H1 (cell line): ENCODE measurements around the gene PIK3R1. TPM values are rescaled to one million over a fixed set of nuclear protein-coding genes. Genes with fewer than 3 reads are reported as not detected.

Experiments used
- CTCF ChIA-PET: fragments of 300-600 bp; sonication (Branson Sonifier 250); formaldehyde crosslinking; loops from one replicate; lab custom pipeline; 2021; ENCODE audit not compliant: partially characterized antibody; lab: Charles Lee
- POLR2A ChIA-PET: fragments of 300-600 bp; sonication (Branson Sonifier 250); formaldehyde crosslinking; loops from one replicate; lab custom pipeline; 2021; ENCODE audit warnings: inconsistent platforms; ENCODE audit not compliant: partially characterized antibody; lab: Charles Lee
- DNase-seq, 2 experiments: peaks; one replicate each; pipeline versions ENCODE4 v3.0.0 to v3.0.0-alpha.2; 2010 to 2022; ENCODE audit warnings: low spot score in 2 of 2, low read depth in 1 of 2, mixed read lengths in 1 of 2
- FAIRE-seq: peaks from 2 replicates; lab custom pipeline; 2011; peaks lifted over from hg19 to GRCh38; lab: Jason Lieb, UNC
- H2AFZ ChIP-seq: 2 replicates; pipeline ENCODE4 v1.8.1; 2012; ENCODE audit warnings: low read length, inconsistent platforms
- H2AK5ac ChIP-seq: 2 replicates; pipeline ENCODE4 v1.6.1; 2013; ENCODE audit warnings: low read depth, low read length
- H2BK120ac ChIP-seq: replicated peaks from 2 replicates; pipeline ENCODE3; 2013; ENCODE audit warnings: low read depth, low read length, inconsistent platforms
- H2BK12ac ChIP-seq: 2 replicates; pipeline ENCODE4 v1.6.1; 2013; ENCODE audit warnings: low read depth, low read length
- H2BK15ac ChIP-seq: 2 replicates; pipeline ENCODE4 v1.6.1; 2013; ENCODE audit warnings: low read length
- H2BK20ac ChIP-seq: 2 replicates; pipeline ENCODE4 v1.6.1; 2013; ENCODE audit warnings: low read length
- H2BK5ac ChIP-seq: 2 replicates; pipeline ENCODE4 v1.6.1; 2013; ENCODE audit warnings: low read depth, low read length
- H3K14ac ChIP-seq: 2 replicates; pipeline ENCODE4 v1.6.1; 2013; ENCODE audit warnings: inconsistent platforms; ENCODE audit not compliant: insufficient read length
- H3K18ac ChIP-seq: 2 replicates; pipeline ENCODE4 v1.6.1; 2013; ENCODE audit warnings: low read length; ENCODE audit errors: extremely low read depth
- H3K23ac ChIP-seq: 2 replicates; pipeline ENCODE4 v1.6.1; 2013; ENCODE audit warnings: inconsistent platforms; ENCODE audit not compliant: insufficient read length
- H3K23me2 ChIP-seq: 2 replicates; pipeline ENCODE4 v1.6.1; 2013; ENCODE audit warnings: low read depth, low read length
- H3K27ac ChIP-seq: 2 replicates; pipeline ENCODE4 v1.6.1; 2011; ENCODE audit warnings: low read depth, low read length, inconsistent platforms
- H3K27me3 ChIP-seq, 4 experiments: replicated peaks in 1 of 4; 1 replicate in 1 of 4; 2 replicates in 3 of 4; pipeline versions ENCODE4 v1.6.1 to v1.8.1; 2011 to 2013; ENCODE audit warnings: low read length in 3 of 4, mild to moderate bottlenecking in 3 of 4, inconsistent platforms in 2 of 4, mixed read lengths in 2 of 4, moderate library complexity in 1 of 4; ENCODE audit not compliant: control insufficient read depth in 3 of 4, insufficient read depth in 3 of 4; ENCODE audit errors: extremely low read depth in 1 of 4
- H3K36me3 ChIP-seq, 4 experiments: 2 replicates each; pipeline versions ENCODE4 v1.6.1 to v1.8.1; 2011 to 2013; ENCODE audit warnings: mild to moderate bottlenecking in 4 of 4, low read length in 3 of 4, moderate library complexity in 2 of 4, control low read depth in 1 of 4, inconsistent platforms in 1 of 4; ENCODE audit not compliant: insufficient read depth in 4 of 4, control insufficient read depth in 2 of 4
- H3K4ac ChIP-seq: replicated peaks from 2 replicates; pipeline ENCODE3; 2013; ENCODE audit warnings: low read length, low read depth, mixed read lengths, inconsistent platforms; ENCODE audit not compliant: insufficient read length
- H3K4me1 ChIP-seq, 4 experiments: replicated peaks in 1 of 4; 1 replicate in 1 of 4; 2 replicates in 3 of 4; pipeline versions ENCODE4 v1.6.1 to v1.8.1; 2011 to 2013; ENCODE audit warnings: low read length in 3 of 4, inconsistent platforms in 2 of 4, mixed read lengths in 1 of 4; ENCODE audit not compliant: insufficient read depth in 4 of 4, control insufficient read depth in 3 of 4
- H3K4me2 ChIP-seq, 2 experiments: 2 replicates each; pipeline versions ENCODE4 v1.6.1 to v1.8.1; 2011 to 2013; ENCODE audit warnings: low read depth in 2 of 2, low read length in 2 of 2, control low read depth in 1 of 2, inconsistent platforms in 1 of 2, mild to moderate bottlenecking in 1 of 2; ENCODE audit not compliant: insufficient read depth in 1 of 2
- H3K4me3 ChIP-seq, 4 experiments: fragments of 200-600, 300-600 bp in 1 of 4; sonication (generic), shearing (Covaris generic), sonication (Bioruptor Twin) in 1 of 4; 2 replicates each; pipeline versions ENCODE4 v1.5.1 to v1.8.1; 2011 to 2016; ENCODE audit warnings: low read length in 4 of 4, low read depth in 3 of 4, control low read depth in 2 of 4, inconsistent platforms in 2 of 4, mild to moderate bottlenecking in 2 of 4, mixed read lengths in 1 of 4, moderate library complexity in 1 of 4; ENCODE audit not compliant: insufficient read depth in 2 of 4; ENCODE audit errors: extremely low read depth in 1 of 4
- H3K56ac ChIP-seq: replicated peaks from 2 replicates; pipeline ENCODE3; 2013; ENCODE audit warnings: low read depth, mild to moderate bottlenecking, mixed read lengths, low read length, inconsistent platforms; ENCODE audit not compliant: insufficient read length
- H3K79me1 ChIP-seq: 2 replicates; pipeline ENCODE4 v1.6.1; 2013; ENCODE audit warnings: low read depth, low read length, control low read depth
- H3K79me2 ChIP-seq, 2 experiments: 2 replicates each; pipeline versions ENCODE4 v1.6.1 to v1.8.1; 2012 to 2013; ENCODE audit warnings: low read length in 2 of 2, mild to moderate bottlenecking in 2 of 2, inconsistent platforms in 1 of 2; ENCODE audit not compliant: insufficient read depth in 2 of 2, control insufficient read depth in 1 of 2
- H3K9ac ChIP-seq, 4 experiments: replicated peaks in 1 of 4; 1 replicate in 1 of 4; 2 replicates in 3 of 4; pipeline versions ENCODE4 v1.6.1 to v1.8.1; 2011 to 2013; ENCODE audit warnings: low read depth in 3 of 4, low read length in 3 of 4, control low read depth in 2 of 4, mild to moderate bottlenecking in 2 of 4, moderate library complexity in 2 of 4, inconsistent platforms in 1 of 4; ENCODE audit errors: extremely low read depth in 1 of 4
- H3K9me3 ChIP-seq, 2 experiments: 2 replicates each; pipeline versions ENCODE4 v1.6.1 to v1.8.1; 2012 to 2013; ENCODE audit warnings: mild to moderate bottlenecking in 2 of 2, moderate library complexity in 2 of 2, control low read depth in 1 of 2, inconsistent platforms in 1 of 2, low read depth in 1 of 2, low read length in 1 of 2, mixed read lengths in 1 of 2; ENCODE audit not compliant: insufficient read depth in 2 of 2
- H4K20me1 ChIP-seq, 2 experiments: replicated peaks in 1 of 2; 2 replicates each; pipeline versions ENCODE3 to v1.8.1; 2011 to 2013; ENCODE audit warnings: inconsistent platforms in 2 of 2, low read length in 2 of 2, mild to moderate bottlenecking in 1 of 2; ENCODE audit not compliant: insufficient read depth in 2 of 2, control insufficient read depth in 1 of 2
- H4K5ac ChIP-seq: 2 replicates; pipeline ENCODE4 v1.6.1; 2013; ENCODE audit warnings: low read length, low read depth, mixed read lengths, inconsistent platforms; ENCODE audit not compliant: insufficient read length
- H4K8ac ChIP-seq: 2 replicates; pipeline ENCODE4 v1.8.0; 2013; ENCODE audit warnings: mild to moderate bottlenecking, moderate library complexity, low read length, inconsistent platforms; ENCODE audit not compliant: insufficient read depth; ENCODE audit errors: extremely low read depth
- H4K91ac ChIP-seq: replicated peaks from 2 replicates; pipeline ENCODE3; 2013; ENCODE audit warnings: low read length, mixed read lengths, inconsistent platforms; ENCODE audit not compliant: insufficient read length
- BACH1 ChIP-seq: IDR thresholded peaks from 2 replicates; pipeline ENCODE4 v1.6.1; 2012; ENCODE audit warnings: low read length, improper control_type of control experiment
- CTBP2 ChIP-seq: IDR thresholded peaks from 2 replicates; pipeline ENCODE4 v1.7.0; 2011; ENCODE audit warnings: borderline replicate concordance, mild to moderate bottlenecking, moderate library complexity, mixed read lengths, low read length; ENCODE audit not compliant: insufficient read depth, insufficient read length
- GTF2F1 ChIP-seq: IDR thresholded peaks from 2 replicates; pipeline ENCODE4 v1.6.1; 2012; ENCODE audit warnings: low read depth, low read length, improper control_type of control experiment, borderline replicate concordance
- KDM4A ChIP-seq: IDR thresholded peaks from one replicate; pipeline ENCODE4 v1.7.1; 2012; ENCODE audit warnings: low read depth, mild to moderate bottlenecking, moderate library complexity, low read length, inconsistent platforms; ENCODE audit not compliant: severe bottlenecking
- MAFK ChIP-seq: IDR thresholded peaks from 2 replicates; pipeline ENCODE4 v1.6.1; 2012; ENCODE audit warnings: low read depth, mild to moderate bottlenecking, improper control_type of control experiment, low read length
- NANOG ChIP-seq: IDR thresholded peaks from 2 replicates; pipeline ENCODE4 v1.6.1; 2011; ENCODE audit warnings: low read length, low read depth, mild to moderate bottlenecking, inconsistent platforms; ENCODE audit not compliant: insufficient read depth, poor library complexity, severe bottlenecking
- POU5F1 ChIP-seq: IDR thresholded peaks from 2 replicates; pipeline ENCODE4 v1.6.1; 2011; ENCODE audit warnings: low read depth, mild to moderate bottlenecking, low read length, moderate library complexity
- RFX5 ChIP-seq: IDR thresholded peaks from 2 replicates; pipeline ENCODE4 v1.6.1; 2011; ENCODE audit warnings: low read depth, low read length, improper control_type of control experiment, borderline replicate concordance
- RNF2 ChIP-seq: fragments of 200-900, 300-1000 bp; sonication (generic); IDR thresholded peaks from 2 replicates; pipeline ENCODE4 v1.7.1; 2016; ENCODE audit warnings: borderline replicate concordance, low read depth, mild to moderate bottlenecking, antibody characterized with exemption, low read length; ENCODE audit not compliant: poor library complexity, severe bottlenecking; ENCODE audit errors: missing control alignments
- SAP30 ChIP-seq: fragments of 300-600 bp; sonication (generic); IDR thresholded peaks from 2 replicates; pipeline ENCODE4 v1.7.1; 2012; ENCODE audit warnings: low read length, moderate library complexity, mild to moderate bottlenecking, inconsistent platforms; ENCODE audit not compliant: insufficient read depth, insufficient replicate concordance
- SP2 ChIP-seq: IDR thresholded peaks from 2 replicates; pipeline ENCODE4 v1.6.1; 2012; ENCODE audit warnings: mild to moderate bottlenecking, low read length, inconsistent platforms
- SRF ChIP-seq: IDR thresholded peaks from 2 replicates; pipeline ENCODE4 v1.6.1; 2011; ENCODE audit warnings: mild to moderate bottlenecking, low read depth, low read length, moderate library complexity
- TAF1 ChIP-seq: IDR thresholded peaks from 2 replicates; pipeline ENCODE4 v1.6.1; 2011; ENCODE audit warnings: mild to moderate bottlenecking, low read depth, low read length
- polyA plus RNA-seq, 7 experiments: library from polyadenylated mRNA; depleted of rRNA in 3 of 7; stranded (reverse) in 5 of 7; unstranded in 2 of 7; fragments of >200 nt in 5 of 7; fragments of 200-250 nt in 2 of 7; gene quantifications; 1 replicate in 5 of 7; 2 replicates in 1 of 7; 4 replicates in 1 of 7; pipeline versions ENCODE4 v1.2.1 to v1.2.3, GENCODE V29; 2011 to 2013; ENCODE audit warnings: missing spikeins in 2 of 7, mixed read lengths in 2 of 7
- total RNA-seq: library from RNA; stranded (reverse); fragmentation: NEBNext Ultra II Directional; extraction: Animal tissue kit (Norgen Biotek cat#: 25700); gene quantifications from 2 replicates; pipeline ENCODE4 v1.2.1, GENCODE V29; 2021

Gene PIK3R1
- total and polyA plus RNA-seq, 2 of the 8 experiments (the other 6 are each of a cell fraction or from before 2014, with no cell fraction given), result 2.3 to 13.7 TPM

DNA sequence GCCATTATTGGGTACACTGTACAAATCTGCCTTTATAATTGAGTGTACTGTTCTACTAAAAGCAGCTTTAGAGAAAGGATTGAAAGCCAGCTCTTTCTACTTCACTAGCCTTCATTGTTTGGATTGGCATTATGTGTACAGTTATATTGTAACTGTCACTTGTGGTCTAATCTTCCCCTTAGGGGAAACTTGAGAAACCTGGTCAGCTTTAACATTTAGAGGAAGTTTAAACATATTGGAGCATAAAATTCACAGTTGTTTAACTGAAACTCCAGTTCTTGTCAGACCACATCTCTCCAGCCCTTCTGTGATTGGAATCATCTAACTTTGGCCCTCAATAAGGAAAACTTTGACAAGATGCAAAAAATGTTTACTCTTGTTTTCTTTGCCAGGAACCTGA lies 24.6 kb downstream of the PIK3R1 start:
- H3K9me3 ChIP-seq, result no peaks in the 10 kb centered on the region; a peak in 1 of 4 replicates
- H3K4me3 ChIP-seq, result no peak overlapping the region
- no peak overlapping the region for H4K8ac ChIP-seq
- no peak overlapping the region for H3K9ac ChIP-seq
- H3K56ac ChIP-seq, result no peak overlapping the region
- H3K14ac ChIP-seq, result no peak overlapping the region
- CTCF ChIA-PET, result no interaction called here
- H2AFZ ChIP-seq, result no peak overlapping the region
- H4K20me1 ChIP-seq, result no peaks in the 10 kb centered on the region
- no peak for TF ChIP-seq TAF1
- no peak for TF ChIP-seq RNF2
- TF ChIP-seq MAFK, result no peak
- TF ChIP-seq GTF2F1, result no peak
- TF ChIP-seq KDM4A, result no peak
- TF ChIP-seq NANOG, result no peak
- TF ChIP-seq SAP30, result no peak
- no peak for TF ChIP-seq BACH1
- TF ChIP-seq SP2, result no peak
- TF ChIP-seq CTBP2, result no peak
- TF ChIP-seq SRF, result no peak
- TF ChIP-seq POU5F1, result no peak
- no peak for TF ChIP-seq RFX5
- no peak overlapping the region for H3K18ac ChIP-seq
- H2BK120ac ChIP-seq, result no peak overlapping the region
- H3K27ac ChIP-seq, result no peak overlapping the region
- DNase-seq, result no peak
- no peak for FAIRE-seq
- no peak overlapping the region for H3K4ac ChIP-seq
- no peaks in the 10 kb centered on the region for H3K79me2 ChIP-seq
- no peaks in the 10 kb centered on the region for H3K23me2 ChIP-seq
- H3K79me1 ChIP-seq, result no peaks in the 10 kb centered on the region
- H2BK5ac ChIP-seq, result no peak overlapping the region
- no peak overlapping the region for H4K91ac ChIP-seq
- H3K4me2 ChIP-seq, result no peak overlapping the region
- H3K23ac ChIP-seq, result no peak overlapping the region
- H3K4me1 ChIP-seq, result peaks cover 0 to 2% (median 0%) of the 10 kb centered on the region in 4 experiments; a peak in 1 of 7 replicates
- no peak overlapping the region for H2BK12ac ChIP-seq
- H3K36me3 ChIP-seq, result no peaks in the 10 kb centered on the region
- no peak overlapping the region for H2BK20ac ChIP-seq
- POLR2A ChIA-PET, result no interaction called here
- H3K27me3 ChIP-seq, result no peaks in the 10 kb centered on the region
- no peak overlapping the region for H4K5ac ChIP-seq
- no peak overlapping the region for H2BK15ac ChIP-seq
- no peak overlapping the region for H2AK5ac ChIP-seq
